Activated T-helper 1 cell treated with anti-CD3 and anti-CD28 coated beads, Interleukin-12 subunit alpha, Interleukin-12 subunit beta, Interleukin-2, Interleukin-4 antibody, amounts not matched to agents 30 ng/mL and 10 ng/mL and 1 ng/mL, durations not matched to agents 14 hours and 24 hours and 36 hours (primary cell): ENCODE results near the gene EXOC4. TPM values are rescaled to one million over a fixed set of nuclear protein-coding genes. Genes with fewer than 3 reads are reported as not detected.
"Not testable (repeated sequence)": the region's sequence is repeated elsewhere in the genome, so short reads cannot be mapped to it uniquely, and the experiment has no call there.

ENCODE experiments used
- DNase-seq: peaks from one replicate; pipeline ENCODE4 v3.0.0; 2021; ENCODE audit warnings: low spot score
- H3K27ac Mint-ChIP-seq: one replicate; pipeline ENCODE4 v1.8.0; 2021; ENCODE audit warnings: mild to moderate bottlenecking, mixed read lengths
- H3K27me3 Mint-ChIP-seq: one replicate; pipeline ENCODE4 v1.8.0; 2022; ENCODE audit warnings: mild to moderate bottlenecking, moderate library complexity, mixed read lengths; ENCODE audit not compliant: insufficient read depth
- H3K36me3 Mint-ChIP-seq: one replicate; pipeline ENCODE4 v1.8.0; 2021; ENCODE audit warnings: low read depth, mixed read lengths
- H3K4me1 Mint-ChIP-seq: one replicate; pipeline ENCODE4 v1.8.0; 2021; ENCODE audit warnings: low read depth, mixed read lengths
- H3K4me3 Mint-ChIP-seq: one replicate; pipeline ENCODE4 v1.8.0; 2021; ENCODE audit warnings: mild to moderate bottlenecking, moderate library complexity, mixed read lengths
- H3K9me3 Mint-ChIP-seq: one replicate; pipeline ENCODE4 v1.8.0; 2021; ENCODE audit warnings: mixed read lengths
- intact Hi-C: fragments of 100-400 bp; cut with micrococcal nuclease; formaldehyde crosslinking; loops from one replicate; pipeline ENCODE4 v1.15.1; 2024
- total RNA-seq: library from RNA; stranded (reverse); gene quantifications from 2 replicates; pipeline ENCODE4 v1.2.3, GENCODE V29; 2022

The EXOC4 gene
- total RNA-seq, result 51.6 and 58.6 TPM in 2 replicates

- Mint-ChIP-seq H3K4me3 (peak within 1 kb of the TSS; percentile 97), H3K36me3 (peaks cover 2% of the 10 kb centered on the region), H3K9me3 (no peaks in the 10 kb centered on the region), H3K27me3 (peaks cover 2% of the 10 kb centered on the region), H3K4me1 (peaks cover 43% of the 10 kb centered on the region), H3K27ac (peak within 1 kb of the TSS; percentile 93)
- intact Hi-C loops, result loop anchor here (1.0 to 5.0 kb wide), 3 partner anchors 171 to 1394 kb away; partner anchors contain the start of genes BPGM and CHCHD3
- peak; percentile 92 for DNase-seq
Measured at GRCh38 chr7:133252858-133253518, at the start of gene EXOC4. EXOC4 (plus strand) TSS chr7:133253078.

GRCh38 chr7:133203490-133203889, 49.4 kb upstream of the EXOC4 start:
- Mint-ChIP-seq H3K4me1 (no peaks in the 10 kb centered on the region), H3K27me3 (peaks cover 2% of the 10 kb centered on the region), H3K4me3 (no peak overlapping the region), H3K9me3 (no peaks in the 10 kb centered on the region), H3K27ac (no peak overlapping the region), H3K36me3 (no peaks in the 10 kb centered on the region)
- DNase-seq, result no peak
- intact Hi-C loops, result no loop called here

- Mint-ChIP-seq H3K4me3 (no peak overlapping the region), H3K36me3 (no peaks in the 10 kb centered on the region), H3K4me1 (no peaks in the 10 kb centered on the region), H3K9me3 (peaks cover 4% of the 10 kb centered on the region), H3K27me3 (peaks cover 4% of the 10 kb centered on the region), H3K27ac (no peak overlapping the region)
- intact Hi-C loops, result no loop called here
- DNase-seq, result no peak
Measured at GRCh38 chr7:133207687-133208086, 45.2 kb upstream of the EXOC4 start.

DNA sequence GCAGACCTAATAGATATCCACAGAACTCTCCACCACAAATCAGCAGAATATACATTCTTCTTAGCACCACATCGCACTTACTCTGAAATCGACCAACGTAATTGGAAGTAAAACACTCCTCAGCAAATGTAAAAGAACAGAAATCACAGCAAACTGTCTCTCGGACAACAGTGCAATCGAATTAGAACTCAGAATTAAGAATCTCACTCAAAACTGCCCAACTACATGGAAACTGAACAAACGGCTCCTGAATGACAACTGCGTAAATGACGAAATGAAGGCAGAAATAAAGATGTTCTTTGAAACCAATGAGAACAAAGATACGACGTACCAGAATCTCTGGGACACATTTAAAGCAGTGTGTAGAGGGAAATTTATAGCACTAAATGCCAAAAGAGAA, 42.1 kb upstream of the EXOC4 start:
- H3K27ac Mint-ChIP-seq, H3K4me3 Mint-ChIP-seq, intact Hi-C loops, H3K36me3 Mint-ChIP-seq, DNase-seq, H3K4me1 Mint-ChIP-seq, H3K9me3 Mint-ChIP-seq, H3K27me3 Mint-ChIP-seq: not testable (repeated sequence)

DNA sequence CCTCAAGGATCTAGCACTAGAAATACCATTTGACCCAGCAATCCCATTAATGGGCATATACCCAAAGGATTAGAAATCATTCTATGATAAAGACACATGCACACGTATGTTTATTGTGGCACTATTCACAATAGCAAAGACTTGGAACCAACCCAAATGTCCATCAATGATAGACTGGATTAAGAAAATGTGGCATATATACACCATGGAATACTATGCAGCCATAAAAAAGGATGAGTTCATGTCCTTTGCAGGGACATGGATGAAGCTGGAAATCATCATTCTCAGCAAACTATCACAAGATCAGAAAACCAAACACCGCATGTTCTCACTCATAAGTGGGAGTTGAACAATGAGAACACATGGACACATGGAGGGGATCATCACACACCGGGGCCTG, 39.1 kb upstream of the EXOC4 start:
- H3K27me3 Mint-ChIP-seq, DNase-seq, intact Hi-C loops, H3K4me1 Mint-ChIP-seq, H3K9me3 Mint-ChIP-seq, H3K27ac Mint-ChIP-seq, H3K36me3 Mint-ChIP-seq, H3K4me3 Mint-ChIP-seq: not testable (repeated sequence)

GRCh38 chr7:133217773-133218172, 35.1 kb upstream of the EXOC4 start:
- intact Hi-C loops, result no loop called here
- no peaks in the 10 kb centered on the region for H3K4me1 Mint-ChIP-seq
- no peak overlapping the region for H3K4me3 Mint-ChIP-seq
- no peak overlapping the region for H3K27ac Mint-ChIP-seq
- H3K36me3 Mint-ChIP-seq, result no peaks in the 10 kb centered on the region
- no peak for DNase-seq
- no peaks in the 10 kb centered on the region for H3K27me3 Mint-ChIP-seq
- H3K9me3 Mint-ChIP-seq, result no peaks in the 10 kb centered on the region

DNA sequence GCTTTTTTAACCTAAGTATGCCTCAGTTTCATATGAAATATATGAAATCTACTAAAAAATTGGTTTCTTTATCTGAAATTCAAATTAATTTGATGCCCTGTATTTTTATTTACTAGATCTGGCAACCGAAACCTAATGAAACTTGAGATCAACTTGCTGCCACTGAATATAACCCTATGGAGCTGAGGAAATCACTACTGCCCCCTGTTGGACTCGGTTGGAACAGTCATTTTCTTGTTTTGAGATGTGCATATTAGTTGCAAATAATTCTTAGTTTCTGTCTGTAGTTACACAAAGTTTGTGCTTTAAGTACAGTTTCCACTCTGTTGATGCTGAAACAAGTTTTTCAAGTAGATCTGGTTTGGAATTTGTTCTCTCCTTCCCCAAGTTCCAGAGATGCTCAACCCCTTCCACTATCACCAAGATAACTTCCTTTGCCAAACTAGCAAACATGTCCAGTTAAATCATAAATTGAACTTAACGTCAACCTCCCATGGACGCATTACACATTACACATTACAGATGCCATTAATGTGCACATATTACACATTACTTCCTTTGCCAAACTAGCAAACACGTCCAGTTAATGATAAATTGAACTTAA, 22.2 kb upstream of the EXOC4 start:
- no peak overlapping the region for H3K4me3 Mint-ChIP-seq
- intact Hi-C loops, result loop anchor here (10.0 kb wide), 1 partner anchor 204 kb away; no protein-coding TSS in a partner anchor
- H3K27me3 Mint-ChIP-seq, result peaks cover 8% of the 10 kb centered on the region
- no peaks in the 10 kb centered on the region for H3K36me3 Mint-ChIP-seq
- no peak overlapping the region for H3K27ac Mint-ChIP-seq
- no peaks in the 10 kb centered on the region for H3K9me3 Mint-ChIP-seq
- no peaks in the 10 kb centered on the region for H3K4me1 Mint-ChIP-seq
- DNase-seq, result peak; percentile 10

DNA sequence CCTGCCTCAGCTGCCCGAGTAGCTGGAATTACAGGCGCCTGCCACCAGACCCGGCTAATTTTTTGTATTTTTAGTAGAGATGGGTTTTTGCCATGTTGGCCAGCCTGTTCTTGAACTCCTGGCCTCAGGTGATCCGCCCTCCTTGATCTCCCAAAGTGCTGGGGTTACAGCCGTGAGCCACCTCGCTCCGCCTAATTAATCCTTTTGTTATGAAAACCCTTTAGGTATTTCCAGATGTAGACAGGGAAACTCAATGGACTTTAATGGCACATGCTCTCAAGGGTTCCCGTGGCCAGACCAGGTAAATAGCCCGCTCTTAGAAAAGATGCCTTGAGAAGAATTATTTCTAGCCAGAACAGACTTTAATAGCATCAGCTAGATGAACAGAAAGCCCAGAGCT, 19.7 kb upstream of the EXOC4 start:
- no peaks in the 10 kb centered on the region for H3K36me3 Mint-ChIP-seq
- H3K27me3 Mint-ChIP-seq, result peaks cover 10% of the 10 kb centered on the region
- no peak overlapping the region for H3K4me3 Mint-ChIP-seq
- no peaks in the 10 kb centered on the region for H3K4me1 Mint-ChIP-seq
- no peak overlapping the region for H3K27ac Mint-ChIP-seq
- intact Hi-C loops, result loop anchor here (10.0 kb wide), 1 partner anchor 202 kb away; no protein-coding TSS in a partner anchor
- no peak for DNase-seq
- H3K9me3 Mint-ChIP-seq, result no peaks in the 10 kb centered on the region

- Mint-ChIP-seq H3K36me3 (no peaks in the 10 kb centered on the region), H3K27me3 (peaks cover 8% of the 10 kb centered on the region), H3K27ac (no peak overlapping the region), H3K4me3 (no peak overlapping the region), H3K4me1 (no peaks in the 10 kb centered on the region), H3K9me3 (no peaks in the 10 kb centered on the region)
- intact Hi-C loops, result loop anchor here (10.0 kb wide), 1 partner anchor 200 kb away; no protein-coding TSS in a partner anchor
- no peak for DNase-seq
Measured at GRCh38 chr7:133234961-133235875, 17.7 kb upstream of the EXOC4 start.

GRCh38 chr7:133237545-133237944, 15.3 kb upstream of the EXOC4 start:
- no peak overlapping the region for H3K27ac Mint-ChIP-seq
- H3K9me3 Mint-ChIP-seq, result no peaks in the 10 kb centered on the region
- intact Hi-C loops, result loop anchor here (10.0 kb wide), 1 partner anchor 197 kb away; no protein-coding TSS in a partner anchor
- H3K27me3 Mint-ChIP-seq, result peaks cover 12% of the 10 kb centered on the region
- H3K4me3 Mint-ChIP-seq, result no peak overlapping the region
- no peak for DNase-seq
- no peaks in the 10 kb centered on the region for H3K36me3 Mint-ChIP-seq
- H3K4me1 Mint-ChIP-seq, result no peaks in the 10 kb centered on the region

DNA sequence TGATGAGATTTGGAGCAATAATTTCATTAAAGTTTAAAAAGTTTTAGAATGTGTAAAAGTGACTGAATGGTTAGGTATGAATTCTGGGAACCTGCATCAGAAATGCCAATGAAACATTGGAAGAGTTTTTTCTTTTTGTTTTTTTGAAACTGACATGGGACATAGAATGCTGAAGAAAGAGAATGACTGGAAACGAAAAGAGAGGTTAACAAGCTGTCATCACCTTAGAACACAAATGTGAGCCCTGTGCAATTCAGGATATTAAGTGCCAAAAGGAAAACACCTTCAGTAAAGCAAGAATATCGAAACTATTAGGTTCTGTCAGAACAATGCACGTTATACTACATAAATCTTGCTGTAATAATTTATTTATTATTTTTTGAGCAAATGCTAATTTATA, 12.6 kb upstream of the EXOC4 start:
- H3K27me3 Mint-ChIP-seq, result peaks cover 9% of the 10 kb centered on the region
- H3K4me3 Mint-ChIP-seq, result no peak overlapping the region
- no peaks in the 10 kb centered on the region for H3K4me1 Mint-ChIP-seq
- H3K27ac Mint-ChIP-seq, result no peak overlapping the region
- H3K36me3 Mint-ChIP-seq, result no peaks in the 10 kb centered on the region
- intact Hi-C loops, result no loop called here
- no peaks in the 10 kb centered on the region for H3K9me3 Mint-ChIP-seq
- DNase-seq, result no peak

- no peaks in the 10 kb centered on the region for H3K36me3 Mint-ChIP-seq
- intact Hi-C loops, result no loop called here
- no peak overlapping the region for H3K27ac Mint-ChIP-seq
- no peaks in the 10 kb centered on the region for H3K9me3 Mint-ChIP-seq
- H3K27me3 Mint-ChIP-seq, result peaks cover 7% of the 10 kb centered on the region
- H3K4me3 Mint-ChIP-seq, result no peak overlapping the region
- DNase-seq, result no peak
- H3K4me1 Mint-ChIP-seq, result no peaks in the 10 kb centered on the region
Measured at GRCh38 chr7:133246558-133246957, 6.3 kb upstream of the EXOC4 start.

- no peak for DNase-seq
- Mint-ChIP-seq H3K9me3 (no peaks in the 10 kb centered on the region), H3K27ac (no peak overlapping the region), H3K4me3 (no peak overlapping the region), H3K4me1 (peaks cover 14% of the 10 kb centered on the region), H3K27me3 (peaks cover 2% of the 10 kb centered on the region), H3K36me3 (peaks cover under 1% of the 10 kb centered on the region)
- intact Hi-C loops, result no loop called here
Measured at GRCh38 chr7:133248901-133249300, 4.0 kb upstream of the EXOC4 start.
